HG02610 (cell line): ENCODE results near the gene ZFP69B.
"Not testable (repeated sequence)": the region's sequence is repeated elsewhere in the genome, so short reads cannot be mapped to it uniquely, and the experiment has no call there.

Experiments
- ATAC-seq: cut with Tn5 transposase; IDR thresholded peaks from one replicate; pipeline ENCODE4 v1.9.1; 2021; ENCODE audit warnings: mild to moderate bottlenecking, moderate library complexity; ENCODE audit not compliant: unreplicated experiment

The ZFP69B gene

GRCh38 chr1:40435471-40435870 is 14.8 kb upstream of the ZFP69B start:
- ATAC-seq: no peak

GRCh38 chr1:40435876-40436275 is 14.4 kb upstream of the ZFP69B start:
- ATAC-seq: no peak

- ATAC-seq: no peak
These were observed 11.8 kb upstream of the ZFP69B start for GRCh38 chr1:40438391-40439015.

GRCh38 chr1:40439247-40439646 is 11.0 kb upstream of the ZFP69B start:
- ATAC-seq: no peak

- ATAC-seq: peak; percentile 33
These were observed 390 bp downstream of the ZFP69B start for GRCh38 chr1:40450495-40451237.

- ATAC-seq: no peak
These were observed 936 bp downstream of the ZFP69B start for GRCh38 chr1:40451238-40451585.

GRCh38 chr1:40454873-40455272 is 4.6 kb downstream of the ZFP69B start:
- ATAC-seq: no peak

- no peak for ATAC-seq
These were observed 12.8 kb downstream of the ZFP69B start for GRCh38 chr1:40462956-40463590.

- no peak for ATAC-seq
These were observed 19.1 kb downstream of the ZFP69B start for GRCh38 chr1:40469327-40469726.

GRCh38 chr1:40475268-40475667 is 25.0 kb downstream of the ZFP69B start:
- ATAC-seq: no peak

GRCh38 chr1:40476924-40477677 is 26.8 kb downstream of the ZFP69B start, which contains the start of gene ZFP69:
ZFP69 (plus strand) TSS chr1:40477290; CDS start chr1:40479362, 2,072 bp downstream.
- ATAC-seq: peak; percentile 87

GRCh38 chr1:40477678-40478053 is 27.4 kb downstream of the ZFP69B start:
- ATAC-seq: peak; percentile 29

GRCh38 chr1:40478276-40478675 is 28.0 kb downstream of the ZFP69B start:
- no peak for ATAC-seq

GRCh38 chr1:40479156-40479555 is 28.9 kb downstream of the ZFP69B start:
- no peak for ATAC-seq

- no peak for ATAC-seq
These were observed 45.1 kb downstream of the ZFP69B start for GRCh38 chr1:40495315-40495903.

GRCh38 chr1:40502651-40503050 is 52.4 kb downstream of the ZFP69B start:
- ATAC-seq: not testable (repeated sequence)

- ATAC-seq: no peak
These were observed 57.7 kb downstream of the ZFP69B start for GRCh38 chr1:40507973-40508372.

GRCh38 chr1:40508375-40509341 is 58.4 kb downstream of the ZFP69B start, which contains the start of gene EXO5:
EXO5 (plus strand) TSS chr1:40508767; CDS start chr1:40514545, 5,778 bp downstream.
- peak; percentile 96 for ATAC-seq
